Measurements from ENCODE around the gene FBLN1.

Gene FBLN1

GRCh38 chr22:45562102-45562501 lies 59.4 kb downstream of the FBLN1 start:
- DNase-seq (ENCODE audit: low spot score), result no peak

GRCh38 chr22:45562537-45563361 lies 60.1 kb downstream of the FBLN1 start:
- in situ Hi-C loops (cut with MboI; ENCODE audit: low sequenced_read_pairs, unreplicated experiment), result loop anchor here (25.0 kb wide), 1 partner anchor 550 kb away; no protein-coding TSS in a partner anchor
- DNase-seq (ENCODE audit: low spot score), result no peak
- no peak for TF ChIP-seq CTCF (IDR thresholded peaks at IDR 0.05; ENCODE audit: borderline replicate concordance, control extremely low read depth, extremely low read depth, insufficient read depth, missing control alignments)

More at GRCh38 chr22:45562102-45562501, 59.4 kb downstream of the FBLN1 start:
- TF ChIP-seq CTCF (IDR thresholded peaks at IDR 0.05; ENCODE audit: borderline replicate concordance, control extremely low read depth, extremely low read depth, insufficient read depth, missing control alignments), result no peak
- in situ Hi-C loops (cut with MboI; ENCODE audit: low sequenced_read_pairs, unreplicated experiment), result loop anchor here (25.0 kb wide), 1 partner anchor 550 kb away; no protein-coding TSS in a partner anchor

GRCh38 chr22:45563362-45564040 lies 60.8 kb downstream of the FBLN1 start:
- DNase-seq (ENCODE audit: low spot score), result no peak
- TF ChIP-seq CTCF (IDR thresholded peaks at IDR 0.05; ENCODE audit: borderline replicate concordance, control extremely low read depth, extremely low read depth, insufficient read depth, missing control alignments), result no peak
- in situ Hi-C loops (cut with MboI; ENCODE audit: low sequenced_read_pairs, unreplicated experiment), result loop anchor here (25.0 kb wide), 1 partner anchor 549 kb away; no protein-coding TSS in a partner anchor

GRCh38 chr22:45564349-45565030 lies 61.8 kb downstream of the FBLN1 start:
- in situ Hi-C loops (cut with MboI; ENCODE audit: low sequenced_read_pairs, unreplicated experiment), result loop anchor here (25.0 kb wide), 1 partner anchor 548 kb away; no protein-coding TSS in a partner anchor
- DNase-seq (ENCODE audit: low spot score), result no peak
- TF ChIP-seq CTCF (IDR thresholded peaks at IDR 0.05; ENCODE audit: borderline replicate concordance, control extremely low read depth, extremely low read depth, insufficient read depth, missing control alignments), result no peak

- in situ Hi-C loops (cut with MboI; ENCODE audit: low sequenced_read_pairs, unreplicated experiment), result loop anchor here (25.0 kb wide), 1 partner anchor 547 kb away; no protein-coding TSS in a partner anchor
- no peak for DNase-seq (ENCODE audit: low spot score)
- no peak for TF ChIP-seq CTCF (IDR thresholded peaks at IDR 0.05; ENCODE audit: borderline replicate concordance, control extremely low read depth, extremely low read depth, insufficient read depth, missing control alignments)
Observed at GRCh38 chr22:45565171-45565570, 62.5 kb downstream of the FBLN1 start.

- TF ChIP-seq CTCF (IDR thresholded peaks at IDR 0.05; ENCODE audit: borderline replicate concordance, control extremely low read depth, extremely low read depth, insufficient read depth, missing control alignments), result no peak
- DNase-seq (ENCODE audit: low spot score), result no peak
- in situ Hi-C loops (cut with MboI; ENCODE audit: low sequenced_read_pairs, unreplicated experiment), result loop anchor here (25.0 kb wide), 1 partner anchor 546 kb away; no protein-coding TSS in a partner anchor
Observed at GRCh38 chr22:45565973-45566372, 63.3 kb downstream of the FBLN1 start.
